GM12878 (cell line): ENCODE data around the gene ALOX12. TPM values are rescaled to one million over a fixed set of nuclear protein-coding genes. Genes with fewer than 3 reads are reported as not detected.

Experiments used
- CTCF ChIP-seq, 3 experiments: IDR thresholded peaks in 2 of 3; conservative IDR thresholded peaks in 1 of 3; 2 replicates each; pipeline ENCODE4 v1.5.1; 2011; ENCODE audit warnings: low read depth in 3 of 3, low read length in 3 of 3, mild to moderate bottlenecking in 3 of 3, control low read depth in 2 of 3, moderate library complexity in 2 of 3, inconsistent platforms in 1 of 3, mixed read lengths in 1 of 3; ENCODE audit not compliant: control insufficient read depth in 2 of 3, insufficient read depth in 1 of 3; ENCODE audit errors: extremely low read depth in 1 of 3
- GABPA ChIP-seq: IDR thresholded peaks from 2 replicates; pipeline ENCODE4 v1.6.1; 2014; ENCODE audit warnings: antibody characterized with exemption, low read depth, mild to moderate bottlenecking, inconsistent platforms
- NR2C1 ChIP-seq: fragments of 450-650 bp; IDR thresholded peaks from 2 replicates; pipeline ENCODE4 v1.6.1; 2017; ENCODE audit warnings: antibody characterized with exemption, mild to moderate bottlenecking, moderate library complexity
- NR2C2 ChIP-seq: IDR thresholded peaks from 2 replicates; pipeline ENCODE4 v1.6.1; 2011; ENCODE audit warnings: borderline replicate concordance, low read depth; ENCODE audit not compliant: control insufficient read depth, insufficient read length
- REST ChIP-seq: IDR thresholded peaks from 2 replicates; pipeline ENCODE4 v1.6.1; 2012; ENCODE audit warnings: mild to moderate bottlenecking, low read depth, low read length
- RFX5 ChIP-seq: IDR thresholded peaks from 2 replicates; pipeline ENCODE4 v1.6.1; 2011; ENCODE audit warnings: low read depth, low read length, improper control_type of control experiment
- SMAD1 ChIP-seq: fragments of 450-650 bp; IDR thresholded peaks from 2 replicates; pipeline ENCODE4 v1.6.1; 2018; ENCODE audit warnings: mild to moderate bottlenecking, low read depth; ENCODE audit not compliant: partially characterized antibody
- ZBTB33 ChIP-seq: fragments of 450-650 bp; IDR thresholded peaks from 2 replicates; pipeline ENCODE4 v1.6.1; 2017; ENCODE audit warnings: mild to moderate bottlenecking
- ZNF207 ChIP-seq: fragments of 450-650 bp; IDR thresholded peaks from 2 replicates; pipeline ENCODE4 v1.6.1; 2014; ENCODE audit warnings: antibody characterized with exemption, mild to moderate bottlenecking, borderline replicate concordance
- ZNF274 ChIP-seq: IDR thresholded peaks from one replicate; pipeline ENCODE4 v1.8.0; 2011; ENCODE audit not compliant: insufficient read length, insufficient read depth
- ZNF592 ChIP-seq: fragments of 450-650 bp; IDR thresholded peaks from 2 replicates; pipeline ENCODE4 v1.6.1; 2017; ENCODE audit warnings: mild to moderate bottlenecking, moderate library complexity
- ZNF687 ChIP-seq: fragments of 450-650 bp; IDR thresholded peaks from 2 replicates; pipeline ENCODE4 v1.6.1; 2017; ENCODE audit warnings: mild to moderate bottlenecking, moderate library complexity
- polyA plus RNA-seq, 11 experiments: library from polyadenylated mRNA; depleted of rRNA in 4 of 11; unstranded in 6 of 11; stranded (reverse) in 5 of 11; fragments of >200 nt; fragmentation: Nextera tagmentation in 4 of 11; fragmentation: Illumina TruSeq in 1 of 11; extraction: Ambion mirVana in 4 of 11; extraction: Trizol in 1 of 11; gene quantifications; 1 replicate in 1 of 11; 2 replicates in 10 of 11; pipeline versions ENCODE4 v1.2.1 to v1.2.3, GENCODE V29; 2011 to 2016; ENCODE audit warnings: inconsistent platforms in 2 of 11, missing spikeins in 2 of 11, low read depth in 1 of 11
- total RNA-seq, 4 experiments: library from RNA; depleted of rRNA in 3 of 4; stranded (reverse); fragments of >200 nt in 3 of 4; fragmentation: Illumina TruSeq in 1 of 4; extraction: Trizol in 1 of 4; gene quantifications; 2 replicates each; pipeline versions ENCODE4 v1.2.1 to v1.2.3, GENCODE V29; 2013 to 2021

Gene ALOX12
- total and polyA plus RNA-seq, 10 of the 15 experiments (the other 5 are each of a cell fraction or from before 2014, with no cell fraction given): 0.23 to 0.82 (median 0.58) TPM; not detected in 6

- TF ChIP-seq ZNF687 (peak; percentile 70), ZNF274 (no peak), REST (no peak), ZBTB33 (no peak), NR2C2 (no peak), RFX5 (no peak; the same call in none of the 2 replicates), CTCF (IDR thresholded peaks at IDR 0.05 in 2 of 3, conservative IDR thresholded peaks at IDR 0.05 in 1 of 3; ENCODE audit: control insufficient read depth in 2 of 3, extremely low read depth in 1 of 3, insufficient read depth in 1 of 3, low read depth in 3 of 3, low read length in 3 of 3) (no peak), SMAD1 (peak; percentile 77), NR2C1 (no peak), GABPA (no peak), ZNF592 (no peak), ZNF207 (no peak)
Observed at GRCh38 chr17:7035591-7036368, 39.9 kb downstream of the ALOX12 start, which contains the start of gene SLC16A13 (continued).
